HG02642 (cell line): Measurements from ENCODE around the gene ZFR.
"Not testable (repeated sequence)": the region's sequence is repeated elsewhere in the genome, so short reads cannot be mapped to it uniquely, and the experiment has no call there.

Source experiments
- ATAC-seq: cut with Tn5 transposase; IDR thresholded peaks from one replicate; pipeline ENCODE4 v1.9.1; 2021; ENCODE audit warnings: mild to moderate bottlenecking; ENCODE audit not compliant: unreplicated experiment, poor library complexity

The ZFR gene

GRCh38 chr5:32453916-32454315 is 9.4 kb upstream of the ZFR start:
- ATAC-seq, result no peak

GRCh38 chr5:32452316-32452715 is 7.8 kb upstream of the ZFR start:
- ATAC-seq, result not testable (repeated sequence)

DNA sequence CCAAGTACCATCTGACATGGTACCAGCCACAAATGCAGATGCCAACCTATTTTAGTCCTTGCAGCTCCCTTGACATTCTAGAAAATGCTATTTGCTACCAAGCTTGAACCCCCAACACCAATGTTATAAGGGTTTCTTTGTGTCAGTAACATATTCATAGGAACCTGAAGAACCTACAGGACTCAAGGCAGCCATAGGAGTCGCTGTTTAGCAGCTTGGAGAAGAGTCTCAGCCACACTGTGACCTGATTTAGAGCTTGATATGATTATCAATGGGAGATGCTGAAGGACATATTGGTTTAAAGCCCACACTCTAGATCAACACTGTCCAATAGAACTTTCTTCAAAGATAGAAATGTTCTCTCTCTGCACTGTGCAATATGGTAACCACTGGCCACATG is 6.4 kb upstream of the ZFR start:
- no peak for ATAC-seq

GRCh38 chr5:32449262-32449661 is 4.7 kb upstream of the ZFR start:
- ATAC-seq, result no peak

DNA sequence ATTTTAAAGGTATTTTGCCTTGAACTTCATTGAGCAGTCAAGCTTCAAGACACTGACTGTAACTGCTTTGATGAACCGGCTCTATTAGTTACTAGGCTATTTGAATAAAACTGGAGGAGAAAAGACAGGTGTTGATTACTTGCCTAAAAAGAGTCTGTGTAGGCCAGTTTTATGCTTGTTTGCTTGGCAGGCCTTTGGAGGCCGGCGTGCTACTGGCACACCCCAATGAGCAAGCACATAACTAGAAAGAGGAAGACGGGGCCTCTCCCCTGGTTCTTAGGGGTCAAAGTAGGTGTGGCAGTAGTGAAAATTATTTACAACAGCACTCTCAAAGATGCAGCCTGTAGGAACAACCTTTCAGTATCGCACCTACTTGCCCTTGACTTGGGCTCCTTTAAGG is 2.1 kb upstream of the ZFR start:
- no peak for ATAC-seq

DNA sequence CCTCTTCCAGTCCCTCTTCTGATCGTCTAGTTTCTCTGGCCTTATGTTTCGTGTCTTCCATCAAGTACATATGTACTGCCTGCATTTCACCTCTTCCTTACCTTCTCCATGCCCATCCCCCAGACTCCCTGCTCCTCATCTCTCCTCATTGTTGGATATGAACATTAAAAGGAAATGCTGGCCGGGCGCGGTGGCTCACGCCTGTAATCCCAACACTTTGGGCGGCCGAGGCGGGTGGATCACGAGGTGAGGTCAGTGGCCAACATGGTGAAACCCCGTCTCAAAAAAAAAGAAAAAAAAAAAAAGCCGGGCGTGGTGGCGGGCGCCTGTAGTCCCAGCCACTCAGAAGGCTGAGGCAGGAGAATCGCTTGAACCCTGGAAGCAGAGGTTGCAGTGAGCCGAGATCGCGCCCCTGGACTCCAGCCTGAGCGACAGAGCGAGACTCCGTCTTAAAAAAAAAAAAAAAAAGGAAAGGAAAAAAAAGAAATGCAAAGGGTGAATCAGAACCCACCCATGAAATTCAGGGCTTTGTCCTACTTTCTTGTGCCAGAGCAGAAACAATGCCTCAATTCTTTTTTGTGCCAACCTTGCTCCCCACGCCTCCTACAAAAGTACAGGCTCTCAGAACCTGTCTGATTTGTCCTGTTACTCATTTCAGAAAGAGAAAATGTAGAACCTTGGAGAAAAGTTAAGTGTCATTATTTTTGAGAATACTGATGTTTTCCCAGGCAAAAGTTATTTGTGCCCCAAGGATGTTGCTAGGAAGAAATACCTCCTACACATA is 1.5 kb upstream of the ZFR start:
- no peak for ATAC-seq

- ATAC-seq, result no peak
These were observed 783 bp upstream of the ZFR start for GRCh38 chr5:32445287-32445758.

- ATAC-seq, result peak; percentile 40
These were observed 754 bp downstream of the ZFR start for GRCh38 chr5:32443541-32444430.

GRCh38 chr5:32443145-32443540 is 1.4 kb downstream of the ZFR start:
- ATAC-seq, result peak; percentile 33

- no peak for ATAC-seq
These were observed 5.4 kb downstream of the ZFR start for GRCh38 chr5:32439086-32439642.

DNA sequence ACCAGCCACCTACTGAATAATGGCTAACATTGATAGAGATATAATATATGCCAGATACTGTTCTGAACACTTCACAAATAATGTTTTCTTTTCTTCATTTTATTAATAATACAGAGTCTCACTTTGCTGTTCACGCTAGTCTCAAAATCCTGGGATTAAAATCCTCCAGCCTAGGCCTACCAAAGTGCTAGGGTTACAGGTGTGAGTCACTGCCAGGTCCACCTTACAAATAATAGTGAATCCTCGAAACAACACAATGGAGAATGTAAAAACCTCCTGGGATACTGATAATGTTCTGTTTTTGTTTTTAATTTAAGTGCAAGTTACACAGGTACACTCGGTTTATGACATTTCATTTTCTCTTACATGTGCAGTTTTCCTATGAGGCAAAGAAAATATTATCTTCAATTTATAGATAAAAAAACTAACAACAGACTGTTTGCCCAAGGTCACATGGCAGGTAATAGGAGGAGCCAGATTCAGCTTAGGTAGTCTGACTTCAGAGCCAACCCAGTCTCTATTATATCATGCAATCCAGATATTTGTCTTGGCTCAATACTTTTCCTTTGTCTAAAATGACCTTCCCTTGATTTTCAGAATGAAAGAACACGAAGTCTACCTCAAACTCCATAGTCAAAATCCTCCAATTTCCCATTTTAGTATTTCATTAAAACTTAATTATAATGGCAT is 7.8 kb downstream of the ZFR start:
- ATAC-seq, result no peak

- ATAC-seq, result no peak
These were observed 9.2 kb downstream of the ZFR start for GRCh38 chr5:32435383-32435782.

DNA sequence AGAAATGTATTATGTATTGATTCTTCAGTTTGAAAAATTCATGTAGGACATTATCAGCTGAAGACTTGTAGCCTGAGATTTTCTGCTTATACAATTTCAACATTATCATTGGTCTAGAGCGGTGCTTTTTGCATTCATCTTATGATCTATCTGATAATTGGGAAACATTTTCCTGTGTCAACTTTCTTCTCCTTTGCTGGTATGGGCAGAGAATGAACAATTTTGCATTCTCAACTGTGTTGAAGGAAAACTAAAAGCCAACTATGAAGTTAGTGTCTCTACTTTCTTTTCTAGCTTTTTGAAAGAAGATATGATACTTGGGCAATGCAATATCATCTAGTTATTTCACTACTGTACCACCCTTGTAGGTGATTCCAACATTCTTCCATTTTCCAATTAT is 10.3 kb downstream of the ZFR start:
- no peak for ATAC-seq

GRCh38 chr5:32432633-32433032 is 11.9 kb downstream of the ZFR start:
- no peak for ATAC-seq

- not testable (repeated sequence) for ATAC-seq
These were observed 13.7 kb downstream of the ZFR start for GRCh38 chr5:32430825-32431224.

- no peak for ATAC-seq
These were observed 16.1 kb downstream of the ZFR start for GRCh38 chr5:32428426-32428825.

GRCh38 chr5:32426440-32427151 is 17.9 kb downstream of the ZFR start:
- ATAC-seq, result no peak

DNA sequence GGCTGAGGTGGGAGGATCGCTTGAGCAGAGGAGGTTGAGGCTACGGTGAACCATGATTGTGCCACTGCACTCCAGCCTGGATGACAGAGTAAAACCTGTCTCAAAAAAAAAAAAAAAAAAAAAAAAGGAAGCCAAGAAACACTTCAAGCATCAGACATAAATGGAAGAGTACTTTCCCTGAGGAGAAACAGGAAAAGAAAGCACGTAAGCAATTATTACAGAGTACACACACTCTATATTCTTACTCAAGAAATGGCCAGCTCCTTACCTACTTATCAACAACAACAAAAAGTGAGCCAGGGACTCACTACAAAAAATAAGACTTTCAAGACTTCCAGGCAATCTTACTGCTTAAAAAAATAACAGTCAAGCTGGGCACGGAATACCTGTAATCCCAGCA is 21.8 kb downstream of the ZFR start:
- ATAC-seq, result no peak

DNA sequence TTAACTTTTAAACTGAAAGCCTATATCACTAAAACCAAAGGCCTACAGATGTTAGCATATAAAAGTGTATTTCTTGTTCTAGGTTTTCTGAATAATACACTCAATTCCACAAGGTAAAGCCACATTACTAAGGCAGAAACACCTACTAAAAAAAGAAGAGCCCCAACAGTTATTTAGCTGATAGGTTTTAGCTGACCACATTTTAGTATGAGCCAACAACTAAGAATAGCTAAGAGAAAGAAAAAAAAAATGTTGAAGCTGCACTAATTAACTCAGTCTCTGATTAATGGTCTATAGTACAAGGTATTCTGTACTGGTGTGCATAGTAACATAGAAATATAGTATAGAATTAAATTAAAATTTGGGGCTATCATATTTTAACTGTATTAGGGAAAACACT is 23.5 kb downstream of the ZFR start:
- no peak for ATAC-seq

DNA sequence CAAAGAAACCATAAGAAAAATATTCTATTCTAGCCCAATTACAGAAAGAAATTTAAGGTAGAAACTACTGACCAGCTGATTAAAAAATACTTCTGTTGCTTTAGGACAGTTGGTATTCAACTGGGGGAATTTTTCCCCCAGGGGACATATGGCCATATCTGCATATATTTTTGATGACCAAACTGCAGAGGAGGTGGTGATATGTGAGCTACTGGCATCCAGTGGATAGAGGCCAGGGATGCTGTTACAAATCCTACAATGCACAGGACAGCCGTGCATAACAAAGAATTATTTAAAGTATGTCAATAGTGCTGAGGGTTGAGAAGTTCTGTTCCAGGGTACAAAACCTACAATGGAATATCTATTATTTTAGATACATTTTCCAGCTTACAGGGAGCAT is 24.0 kb downstream of the ZFR start:
- no peak for ATAC-seq
